NCI-H460 (cell line): ENCODE results near the gene FGF4. TPM values are rescaled to one million over a fixed set of nuclear protein-coding genes. Genes with fewer than 3 reads are reported as not detected.
"Not testable (repeated sequence)": the region's sequence is repeated elsewhere in the genome, so short reads cannot be mapped to it uniquely, and the experiment has no call there.

Experiments used
- DNase-seq: peaks from one replicate; pipeline ENCODE4 v3.0.0-alpha.2; 2016; ENCODE audit warnings: low read depth; ENCODE audit errors: extremely low read depth
- total RNA-seq: library from RNA; depleted of rRNA; stranded (reverse); fragments of >200 nt; shearing (Covaris generic); gene quantifications from 2 replicates; pipeline ENCODE4 v1.2.3, GENCODE V29; 2014

FGF4 gene
- total RNA-seq, 1 experiment from 2014 or later = not detected

DNA sequence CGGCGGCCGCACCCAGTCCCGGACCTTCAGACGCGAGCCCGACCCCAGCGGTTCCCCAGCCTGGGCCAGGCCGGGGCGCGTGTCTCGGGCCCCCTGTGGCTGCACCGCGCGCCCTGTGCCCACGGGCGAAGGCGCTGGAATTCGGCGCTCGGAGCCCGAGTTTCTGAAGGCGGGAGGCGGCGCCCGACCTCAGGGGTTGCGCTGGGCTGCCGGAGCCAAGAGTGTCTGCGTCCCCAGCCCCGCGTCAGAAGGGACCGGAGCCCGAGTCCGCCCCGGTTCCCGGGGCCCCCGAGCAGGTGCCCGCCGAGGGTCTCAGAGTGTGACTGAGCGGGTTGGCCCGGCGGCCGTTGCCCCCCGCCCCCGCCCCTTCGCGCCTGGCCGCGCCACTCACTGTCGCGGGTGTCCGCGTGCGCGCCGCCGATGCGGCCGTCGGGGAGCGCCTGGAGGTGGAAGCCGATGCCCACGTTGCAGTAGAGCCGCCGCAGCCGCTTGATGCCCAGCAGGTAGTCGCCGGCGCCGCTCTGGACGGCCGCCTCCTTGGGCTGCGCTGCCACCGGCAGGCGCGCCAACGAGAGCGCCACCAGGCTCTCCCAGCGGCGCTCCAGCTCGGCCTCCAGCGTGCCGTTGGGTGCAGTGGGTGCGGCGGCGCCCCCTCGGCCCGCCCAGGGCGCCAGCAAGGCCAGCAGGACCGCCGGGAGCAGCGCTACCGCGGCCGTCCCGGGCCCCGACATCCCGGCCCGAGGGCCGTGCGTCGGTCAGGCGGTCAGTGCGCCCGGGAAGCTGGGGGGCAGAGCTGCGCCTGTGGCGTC lies 583 bp downstream of the FGF4 start:
- DNase-seq = no peak

- DNase-seq = no peak
Observed at GRCh38 chr11:69773626-69774353, 1.4 kb downstream of the FGF4 start.

DNA sequence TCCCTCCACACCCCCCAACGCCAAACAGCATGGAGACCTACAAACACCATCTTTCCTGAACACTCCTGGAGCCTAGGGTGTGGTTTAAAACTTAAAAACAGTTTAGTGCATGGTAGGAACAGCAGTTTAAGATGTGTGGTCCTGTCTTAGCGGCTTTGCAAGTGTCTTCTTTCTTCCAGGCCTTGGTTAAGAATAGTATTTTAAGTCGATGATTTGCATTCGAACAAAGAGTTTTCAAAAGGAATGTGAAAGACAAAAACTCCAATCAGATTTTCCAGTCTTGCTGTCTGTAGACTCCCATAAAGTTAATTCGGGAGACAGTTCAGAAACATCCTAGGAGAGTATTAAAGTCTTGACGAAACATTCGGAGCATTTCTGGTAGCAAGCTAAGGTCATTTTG lies 3.7 kb downstream of the FGF4 start:
- DNase-seq = no peak

- no peak for DNase-seq
Observed at GRCh38 chr11:69770540-69770939, 4.6 kb downstream of the FGF4 start.

GRCh38 chr11:69765498-69765995 lies 9.6 kb downstream of the FGF4 start:
- DNase-seq = no peak

DNA sequence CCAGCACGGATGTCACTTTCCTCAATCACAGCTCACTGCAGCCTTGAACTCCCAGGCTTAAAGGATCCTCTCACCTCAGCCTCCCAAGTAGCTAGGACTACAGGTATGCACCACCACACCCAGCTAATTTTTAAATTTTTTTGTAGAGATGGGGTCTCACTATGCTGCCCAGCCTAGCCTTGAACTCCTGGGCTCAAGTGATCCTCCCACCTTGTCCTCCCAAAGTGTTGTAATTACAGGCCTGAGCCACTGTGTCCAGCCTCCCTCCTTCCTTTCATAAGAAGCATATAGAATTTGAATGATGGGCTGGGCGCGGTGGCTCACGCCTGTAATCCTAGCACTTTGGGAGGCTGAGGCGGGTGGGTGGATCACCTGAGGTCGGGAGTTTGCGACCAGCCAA lies 10.2 kb downstream of the FGF4 start:
- not testable (repeated sequence) for DNase-seq

GRCh38 chr11:69760319-69760718 lies 14.8 kb downstream of the FGF4 start:
- DNase-seq = no peak

- no peak for DNase-seq
Observed at GRCh38 chr11:69752890-69753289, 22.3 kb downstream of the FGF4 start.

DNA sequence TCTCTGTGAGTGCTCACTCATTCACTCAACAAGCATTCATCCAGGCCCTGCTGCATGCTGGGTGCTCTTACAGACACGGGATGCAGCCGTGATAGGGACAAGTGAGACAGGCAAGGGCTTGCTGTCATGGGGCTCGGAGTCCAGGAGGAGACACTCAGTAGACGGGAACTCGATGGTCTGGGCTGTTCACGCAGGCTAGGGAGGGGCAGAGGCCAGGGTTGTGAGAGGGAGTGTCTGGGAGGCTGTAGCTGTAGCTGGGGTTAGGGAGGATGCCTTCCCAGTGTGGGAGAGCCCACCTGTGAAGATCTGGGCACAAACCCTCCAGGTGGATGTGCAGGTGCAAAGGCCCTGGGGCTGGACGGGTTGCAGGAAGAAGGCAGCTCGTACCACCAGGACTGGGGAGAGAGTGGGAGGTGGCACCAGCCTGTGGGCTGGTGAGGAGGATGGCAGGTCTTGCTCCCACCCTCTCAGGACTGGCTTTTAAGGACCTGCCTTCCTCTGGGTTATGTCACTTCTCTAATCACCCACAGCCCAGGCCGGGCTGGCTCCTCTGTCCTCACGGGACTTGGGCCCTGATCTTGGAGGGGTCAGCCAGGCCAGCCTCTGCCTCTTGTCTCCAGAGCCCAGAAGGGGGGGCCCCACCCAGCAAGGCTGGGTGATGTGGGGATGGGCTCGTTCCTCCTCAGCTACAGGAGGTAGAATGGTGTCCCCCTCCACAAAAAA lies 24.1 kb downstream of the FGF4 start:
- no peak for DNase-seq

- DNase-seq = no peak
Observed at GRCh38 chr11:69750108-69750850, 24.9 kb downstream of the FGF4 start.

GRCh38 chr11:69748637-69749036 lies 26.5 kb downstream of the FGF4 start:
- no peak for DNase-seq

- DNase-seq = no peak
Observed at GRCh38 chr11:69746752-69747742, 28.1 kb downstream of the FGF4 start.

DNA sequence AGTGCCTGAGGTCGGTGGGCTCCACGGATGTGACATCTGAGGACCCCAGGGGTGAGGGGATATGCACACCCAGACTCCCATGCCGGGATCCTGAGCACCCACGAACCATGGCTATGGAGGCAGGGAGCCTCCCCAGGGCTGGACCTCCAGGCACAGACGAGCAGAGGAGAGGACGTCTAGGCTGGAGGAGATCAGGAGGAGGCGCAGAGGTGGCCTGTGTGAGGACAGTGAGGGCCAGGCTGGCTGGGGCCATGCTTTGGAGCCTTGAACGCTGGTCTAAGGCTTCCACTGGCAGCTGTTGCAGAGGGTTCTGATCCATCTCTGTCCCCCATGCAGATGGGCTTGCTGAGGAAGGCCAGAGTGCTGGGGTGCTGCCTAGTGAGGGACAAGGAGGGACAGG lies 29.0 kb downstream of the FGF4 start:
- no peak for DNase-seq

DNA sequence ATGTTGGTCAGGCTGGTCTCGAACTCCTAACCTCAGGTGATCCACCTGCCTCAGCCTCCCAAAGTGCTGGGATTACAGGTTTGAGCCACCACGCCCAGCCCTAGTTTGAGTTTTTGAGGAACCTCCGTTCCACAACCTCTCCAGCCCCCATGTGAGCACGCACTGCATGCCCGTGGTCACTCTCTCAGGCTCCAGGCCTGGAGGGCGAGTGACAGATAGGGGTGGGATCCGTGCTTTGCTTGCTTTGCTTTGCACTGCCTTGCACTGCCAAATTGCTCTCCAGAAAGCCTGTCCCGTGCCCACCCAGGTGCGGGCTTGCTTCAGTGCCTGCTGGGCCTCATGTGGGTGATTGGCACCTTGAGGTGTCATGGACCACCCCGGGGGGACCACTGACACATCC lies 29.9 kb downstream of the FGF4 start:
- DNase-seq = no peak

DNA sequence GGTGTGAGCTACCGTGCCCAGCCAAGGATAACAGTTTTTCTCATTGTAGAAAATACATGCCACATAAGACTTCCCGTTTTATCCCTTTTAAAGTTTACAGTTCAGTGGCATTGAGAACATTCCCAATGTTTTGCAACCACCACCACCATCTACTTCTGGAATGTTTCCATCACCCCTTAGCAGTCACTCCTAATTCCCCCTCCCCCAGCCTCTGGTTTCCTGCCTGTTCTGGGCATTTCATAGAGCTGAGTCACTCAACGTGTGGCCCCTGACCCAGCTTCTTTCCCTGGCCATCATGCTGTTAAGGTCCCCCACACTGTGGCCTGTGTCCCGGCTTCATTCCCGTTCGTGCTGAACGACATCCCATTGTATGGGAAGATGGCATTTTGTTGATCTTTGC lies 30.7 kb downstream of the FGF4 start:
- DNase-seq = no peak

DNA sequence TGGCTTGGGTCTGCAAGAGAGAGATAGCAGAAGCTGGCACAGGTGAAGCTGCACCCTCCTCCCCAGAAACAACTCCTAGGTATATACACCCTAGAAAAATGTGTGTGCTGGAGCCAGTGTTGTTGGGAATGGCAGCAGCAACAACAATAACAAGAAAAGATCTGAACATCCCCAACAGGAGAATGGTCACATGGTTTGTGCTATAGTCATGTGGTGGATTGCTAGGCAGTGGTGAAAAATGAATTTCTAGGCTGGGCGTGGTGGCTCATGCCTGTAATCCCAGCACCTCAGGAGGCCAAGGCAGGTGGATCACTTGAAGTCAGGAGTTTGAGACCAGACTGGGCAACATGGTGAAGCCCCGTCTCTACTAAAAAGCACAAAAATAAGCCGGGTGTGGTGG lies 40.3 kb downstream of the FGF4 start:
- no peak for DNase-seq

DNA sequence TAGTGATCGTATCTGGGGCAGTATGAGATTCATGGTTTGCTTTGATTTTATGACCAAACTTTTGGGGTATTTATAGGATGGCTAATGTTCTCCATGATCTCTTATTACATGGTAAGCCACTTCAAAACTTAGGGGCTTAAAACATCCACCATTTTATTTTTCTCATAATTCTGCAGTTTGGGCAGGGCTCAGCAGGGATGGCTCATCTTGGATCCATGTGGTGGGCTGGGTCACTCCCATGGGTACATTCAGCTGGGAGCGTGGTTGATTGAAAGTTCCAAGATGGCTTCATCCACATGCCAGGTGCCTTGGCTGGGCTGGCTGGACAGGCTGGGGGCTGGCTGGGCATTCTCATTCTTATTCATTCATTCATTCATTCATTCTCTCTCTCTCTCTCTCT lies 40.8 kb downstream of the FGF4 start:
- DNase-seq = no peak

GRCh38 chr11:69732910-69733309 lies 42.2 kb downstream of the FGF4 start:
- DNase-seq = no peak

DNA sequence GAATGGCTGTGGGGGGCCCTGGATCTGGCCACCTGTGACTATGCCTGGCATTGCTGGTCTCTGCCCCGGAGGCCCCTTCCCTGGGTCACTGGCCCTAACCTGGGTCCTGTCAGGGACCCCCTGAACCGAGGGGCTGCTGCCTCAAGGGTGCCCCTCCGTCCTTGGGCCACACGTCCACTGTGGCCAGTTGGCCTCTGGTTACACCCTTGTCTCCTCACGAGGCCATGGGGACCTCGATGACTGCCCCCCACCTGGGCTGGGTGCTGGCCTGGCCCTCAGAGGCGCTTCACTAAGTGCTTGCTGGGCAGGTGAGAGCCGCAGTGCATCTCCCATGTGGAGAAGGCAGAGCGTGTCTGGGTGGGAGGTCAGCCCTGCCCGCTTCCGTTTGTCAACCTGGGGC lies 44.0 kb downstream of the FGF4 start:
- DNase-seq = no peak
